Upper lobe of right lung (tissue), 1 donor: Measurements from ENCODE around the gene LRP3. TPM values are rescaled to one million over a fixed set of nuclear protein-coding genes. Genes with fewer than 3 reads are reported as not detected.

Experiments
- ATAC-seq: fragments of 200-7000 bp; cut with Tn5 transposase; one replicate; pipeline ENCODE4 v1.9.1; 2020; ENCODE audit warnings: mild to moderate bottlenecking, moderate library complexity
- DNase-seq: peaks from one replicate; pipeline ENCODE4 v3.0.0-alpha.2; 2020
- H3K27ac ChIP-seq: fragments of 200-600 bp; one replicate; pipeline ENCODE4 v1.8.0; 2022
- H3K27me3 ChIP-seq: fragments of 200-600 bp; one replicate; pipeline ENCODE4 v1.8.0; 2022; ENCODE audit warnings: mild to moderate bottlenecking
- H3K36me3 ChIP-seq: fragments of 200-600 bp; one replicate; pipeline ENCODE4 v1.8.0; 2022
- H3K4me1 ChIP-seq: fragments of 200-600 bp; one replicate; pipeline ENCODE4 v1.8.0; 2022
- H3K4me3 ChIP-seq: fragments of 200-600 bp; one replicate; pipeline ENCODE4 v1.8.0; 2022; ENCODE audit warnings: mild to moderate bottlenecking
- H3K9me3 ChIP-seq: fragments of 200-600 bp; one replicate; pipeline ENCODE4 v1.8.0; 2022
- intact Hi-C: fragments of 100-400 bp; cut with DNase I; formaldehyde crosslinking; loops from one replicate; pipeline ENCODE4 v1.11.0; 2022
- total RNA-seq: library from RNA; stranded (reverse); fragmentation: NEBNext Ultra II Directional; extraction: Animal tissue kit (Norgen Biotek cat#: 25700); gene quantifications from one replicate; pipeline ENCODE4 v1.2.1, GENCODE V29; 2021
- TF ChIP-seq, protein P1 (sequence below): fragments of 200-600 bp; IDR thresholded peaks from one replicate; pipeline ENCODE4 v1.8.0; 2022; ENCODE audit warnings: antibody characterized with exemption
- donor health status: DM: no; HTN: yes; CAD: no; lungs with severe emphysema.

Gene LRP3
- total RNA-seq, 1 donor from 2014 or later: 22.0 TPM

- DNase-seq: no peak
- Histone ChIP-seq H3K27ac (no peak overlapping the region), H3K27me3 (no peaks in the 10 kb centered on the region), H3K36me3 (no peaks in the 10 kb centered on the region), H3K4me3 (no peak overlapping the region), H3K9me3 (no peaks in the 10 kb centered on the region), H3K4me1 (peaks cover 6% of the 10 kb centered on the region)
- no peak for ATAC-seq
- TF ChIP-seq, protein P1, sequence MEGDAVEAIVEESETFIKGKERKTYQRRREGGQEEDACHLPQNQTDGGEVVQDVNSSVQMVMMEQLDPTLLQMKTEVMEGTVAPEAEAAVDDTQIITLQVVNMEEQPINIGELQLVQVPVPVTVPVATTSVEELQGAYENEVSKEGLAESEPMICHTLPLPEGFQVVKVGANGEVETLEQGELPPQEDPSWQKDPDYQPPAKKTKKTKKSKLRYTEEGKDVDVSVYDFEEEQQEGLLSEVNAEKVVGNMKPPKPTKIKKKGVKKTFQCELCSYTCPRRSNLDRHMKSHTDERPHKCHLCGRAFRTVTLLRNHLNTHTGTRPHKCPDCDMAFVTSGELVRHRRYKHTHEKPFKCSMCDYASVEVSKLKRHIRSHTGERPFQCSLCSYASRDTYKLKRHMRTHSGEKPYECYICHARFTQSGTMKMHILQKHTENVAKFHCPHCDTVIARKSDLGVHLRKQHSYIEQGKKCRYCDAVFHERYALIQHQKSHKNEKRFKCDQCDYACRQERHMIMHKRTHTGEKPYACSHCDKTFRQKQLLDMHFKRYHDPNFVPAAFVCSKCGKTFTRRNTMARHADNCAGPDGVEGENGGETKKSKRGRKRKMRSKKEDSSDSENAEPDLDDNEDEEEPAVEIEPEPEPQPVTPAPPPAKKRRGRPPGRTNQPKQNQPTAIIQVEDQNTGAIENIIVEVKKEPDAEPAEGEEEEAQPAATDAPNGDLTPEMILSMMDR: no peak
- intact Hi-C loops: no loop called here
These were observed 3.5 kb downstream of the LRP3 start for GRCh38 chr19:33197591-33198000.

- intact Hi-C loops: no loop called here
- Histone ChIP-seq H3K9me3 (no peaks in the 10 kb centered on the region), H3K27ac (no peak overlapping the region), H3K36me3 (no peaks in the 10 kb centered on the region), H3K4me3 (no peak overlapping the region), H3K4me1 (peaks cover 6% of the 10 kb centered on the region), H3K27me3 (no peaks in the 10 kb centered on the region)
- TF ChIP-seq, protein P1: no peak
- DNase-seq (no peak), ATAC-seq (no peak)
These were observed 4.0 kb downstream of the LRP3 start for GRCh38 chr19:33198169-33198568.

DNA sequence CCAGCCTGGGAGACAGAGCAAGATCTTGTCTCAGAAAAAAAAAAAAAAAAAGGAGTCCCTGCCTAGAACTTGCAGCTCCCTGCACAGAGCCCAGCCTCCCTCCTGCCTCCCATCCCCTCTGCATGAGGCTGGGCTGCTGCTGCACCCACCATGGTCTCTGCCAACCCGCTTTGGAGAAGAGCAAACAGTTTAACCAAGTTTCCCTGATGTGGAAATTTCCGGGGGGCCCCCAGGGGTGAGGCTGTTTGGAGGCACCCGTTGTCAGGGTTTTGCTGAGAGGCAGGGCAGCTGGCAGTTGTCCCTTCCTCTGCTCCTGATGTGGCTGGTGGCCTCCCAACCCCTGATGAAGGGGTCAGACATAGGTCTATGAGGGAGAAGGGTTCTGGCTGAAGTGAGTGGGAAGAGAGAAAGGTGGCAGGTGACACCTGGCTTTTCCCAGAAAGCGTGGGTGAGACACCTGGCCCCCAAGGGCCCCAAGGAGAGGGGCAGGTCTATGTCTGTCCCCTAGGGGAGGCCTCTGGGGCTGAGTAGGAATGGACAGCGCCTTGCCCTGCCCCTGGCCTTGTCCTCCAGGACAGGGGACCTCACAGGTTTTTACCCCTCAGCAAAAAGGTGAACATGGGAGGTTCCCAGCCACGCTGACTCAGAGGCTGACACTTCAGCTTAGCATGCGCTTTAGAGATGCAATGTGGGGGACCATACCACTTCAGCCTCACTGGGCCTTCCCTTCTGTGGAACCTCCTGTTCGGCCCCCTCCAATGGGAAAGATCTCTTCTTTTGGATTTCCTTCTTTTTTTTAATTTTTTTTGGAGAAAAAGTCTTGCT, 5.5 kb downstream of the LRP3 start:
- DNase-seq (no peak), ATAC-seq (no peak)
- Histone ChIP-seq H3K4me1 (peaks cover 6% of the 10 kb centered on the region), H3K36me3 (no peaks in the 10 kb centered on the region), H3K27ac (no peak overlapping the region), H3K4me3 (no peak overlapping the region), H3K27me3 (no peaks in the 10 kb centered on the region), H3K9me3 (no peaks in the 10 kb centered on the region)
- intact Hi-C loops: no loop called here
- TF ChIP-seq, protein P1: no peak

DNA sequence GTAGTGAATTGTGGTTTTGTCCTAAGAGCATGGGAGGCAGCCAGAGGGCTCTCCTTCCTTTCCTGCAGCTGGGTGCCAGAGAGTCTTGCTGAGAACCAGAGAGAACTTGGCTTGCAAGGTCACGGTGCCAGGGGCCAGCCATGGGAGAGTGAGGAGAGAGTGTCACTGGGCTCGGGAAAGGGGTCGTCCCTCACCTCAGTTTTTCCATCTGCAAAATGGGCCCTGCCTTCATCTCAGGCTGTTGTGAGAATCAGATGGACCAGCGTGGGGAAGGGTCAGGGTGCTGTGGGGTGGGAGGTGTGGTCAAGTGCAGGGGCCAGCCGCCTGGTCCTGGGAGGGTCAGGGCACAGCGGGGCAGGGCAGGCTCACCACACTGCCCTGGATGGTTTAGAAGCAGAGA, 7.3 kb downstream of the LRP3 start:
- intact Hi-C loops: no loop called here
- no peak for DNase-seq

DNA sequence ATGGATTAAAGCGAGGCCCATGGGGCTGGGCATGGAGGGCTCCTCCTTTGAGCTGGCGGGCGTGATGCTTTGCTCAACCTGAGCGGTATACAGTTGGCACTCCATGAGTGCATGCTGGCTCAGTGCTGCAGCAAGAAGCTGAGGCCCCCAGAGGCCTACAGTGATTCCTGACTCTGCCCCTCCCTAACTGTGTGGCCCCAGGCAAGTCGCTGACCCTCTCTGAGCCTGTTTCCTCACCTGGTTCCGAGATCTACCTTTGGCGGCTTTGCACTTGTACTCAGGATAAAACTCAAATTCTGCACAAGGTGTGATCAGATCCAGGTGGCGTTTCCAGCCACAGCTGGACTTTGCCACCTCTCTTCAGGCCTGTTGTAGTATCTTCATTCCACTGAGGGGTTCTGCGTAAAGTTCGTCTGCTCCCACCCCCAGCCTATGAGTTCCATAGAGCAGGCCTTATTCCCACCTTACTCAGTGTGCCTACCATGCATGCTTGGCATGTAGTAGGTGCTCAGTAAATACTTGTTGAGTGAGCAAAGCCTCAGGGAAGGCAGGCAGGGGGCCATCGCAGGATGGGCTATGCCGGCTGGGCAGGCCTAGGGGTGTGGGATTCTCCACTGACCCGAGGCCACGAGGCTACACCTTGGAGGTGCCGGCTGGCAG, 7.9 kb downstream of the LRP3 start:
- Histone ChIP-seq H3K9me3 (no peaks in the 10 kb centered on the region), H3K27ac (no peak overlapping the region), H3K4me3 (no peak overlapping the region), H3K4me1 (no peaks in the 10 kb centered on the region), H3K27me3 (no peaks in the 10 kb centered on the region), H3K36me3 (no peaks in the 10 kb centered on the region)
- ATAC-seq (no peak), DNase-seq (no peak)
- TF ChIP-seq, protein P1: no peak
- intact Hi-C loops: no loop called here

More for the DNA sequence above, 7.3 kb downstream of the LRP3 start:
- Histone ChIP-seq H3K9me3 (no peaks in the 10 kb centered on the region), H3K36me3 (no peaks in the 10 kb centered on the region), H3K27me3 (no peaks in the 10 kb centered on the region), H3K4me1 (no peaks in the 10 kb centered on the region), H3K27ac (no peak overlapping the region), H3K4me3 (no peak overlapping the region)
- TF ChIP-seq, protein P1: no peak
- ATAC-seq: no peak
